ENCODE results near the gene DNASE1L2. TPM values are rescaled to one million over a fixed set of nuclear protein-coding genes. Genes with fewer than 3 reads are reported as not detected.

DNASE1L2 gene
- total RNA-seq, 1 donor from 2014 or later = 2.0 TPM

- Histone ChIP-seq H3K36me3 (peaks cover 40% of the 10 kb centered on the region), H3K4me3 (no peak overlapping the region), H3K9me3 (no peaks in the 10 kb centered on the region), H3K27ac (no peak overlapping the region), H3K4me1 (peaks cover 39% of the 10 kb centered on the region), H3K27me3 (ENCODE audit: low read depth) (no peaks in the 10 kb centered on the region)
- intact Hi-C loops (cut with DNase I) = no loop called here
- DNase-seq (peak; percentile 43), ATAC-seq (no peak)
- TF ChIP-seq CTCF (IDR thresholded peaks at IDR 0.05) = no peak
Observed at GRCh38 chr16:2208308-2208707, 27.9 kb upstream of the DNASE1L2 start.

- intact Hi-C loops (cut with DNase I) = no loop called here
- DNase-seq = no peak
- no peak for ATAC-seq
- peaks cover 44% of the 10 kb centered on the region for H3K4me1 ChIP-seq
- no peaks in the 10 kb centered on the region for H3K9me3 ChIP-seq
- no peak overlapping the region for H3K27ac ChIP-seq
- H3K4me3 ChIP-seq = no peak overlapping the region
- H3K27me3 ChIP-seq (ENCODE audit: low read depth) = no peaks in the 10 kb centered on the region
- H3K36me3 ChIP-seq = peaks cover 40% of the 10 kb centered on the region
- no peak for TF ChIP-seq CTCF (IDR thresholded peaks at IDR 0.05)
Observed at GRCh38 chr16:2208772-2209171, 27.5 kb upstream of the DNASE1L2 start.

GRCh38 chr16:2209258-2210008 is 26.8 kb upstream of the DNASE1L2 start:
- Histone ChIP-seq H3K4me3 (no peak overlapping the region), H3K4me1 (peaks cover 45% of the 10 kb centered on the region), H3K27me3 (ENCODE audit: low read depth) (no peaks in the 10 kb centered on the region), H3K36me3 (peaks cover 40% of the 10 kb centered on the region), H3K27ac (no peak overlapping the region), H3K9me3 (no peaks in the 10 kb centered on the region)
- TF ChIP-seq CTCF (IDR thresholded peaks at IDR 0.05) = no peak
- intact Hi-C loops (cut with DNase I) = no loop called here
- DNase-seq (peak; percentile 45), ATAC-seq (no peak)

DNA sequence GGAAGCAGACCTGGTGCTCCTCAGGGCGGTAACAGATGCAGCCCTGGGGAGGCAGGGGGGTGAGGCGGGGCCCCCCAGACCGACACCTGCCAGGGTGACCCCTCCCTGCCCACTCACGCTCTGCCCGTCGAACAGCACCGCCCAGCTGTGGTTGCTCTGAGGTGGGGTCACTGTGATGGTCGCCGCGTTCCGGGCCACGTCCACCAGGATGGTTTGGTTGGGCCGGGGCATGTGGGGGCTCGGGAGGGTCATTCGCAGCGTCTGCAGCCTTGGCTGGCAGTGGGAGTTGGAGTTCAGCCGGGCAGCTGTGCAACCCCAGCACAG is 26.3 kb upstream of the DNASE1L2 start:
- peaks cover 40% of the 10 kb centered on the region for H3K36me3 ChIP-seq
- no peak for ATAC-seq
- H3K27me3 ChIP-seq (ENCODE audit: low read depth) = no peaks in the 10 kb centered on the region
- no peak for DNase-seq
- intact Hi-C loops (cut with DNase I) = no loop called here
- no peak for TF ChIP-seq CTCF (IDR thresholded peaks at IDR 0.05)
- H3K27ac ChIP-seq = no peak overlapping the region
- H3K9me3 ChIP-seq = no peaks in the 10 kb centered on the region
- peaks cover 40% of the 10 kb centered on the region for H3K4me1 ChIP-seq
- H3K4me3 ChIP-seq = no peak overlapping the region

DNA sequence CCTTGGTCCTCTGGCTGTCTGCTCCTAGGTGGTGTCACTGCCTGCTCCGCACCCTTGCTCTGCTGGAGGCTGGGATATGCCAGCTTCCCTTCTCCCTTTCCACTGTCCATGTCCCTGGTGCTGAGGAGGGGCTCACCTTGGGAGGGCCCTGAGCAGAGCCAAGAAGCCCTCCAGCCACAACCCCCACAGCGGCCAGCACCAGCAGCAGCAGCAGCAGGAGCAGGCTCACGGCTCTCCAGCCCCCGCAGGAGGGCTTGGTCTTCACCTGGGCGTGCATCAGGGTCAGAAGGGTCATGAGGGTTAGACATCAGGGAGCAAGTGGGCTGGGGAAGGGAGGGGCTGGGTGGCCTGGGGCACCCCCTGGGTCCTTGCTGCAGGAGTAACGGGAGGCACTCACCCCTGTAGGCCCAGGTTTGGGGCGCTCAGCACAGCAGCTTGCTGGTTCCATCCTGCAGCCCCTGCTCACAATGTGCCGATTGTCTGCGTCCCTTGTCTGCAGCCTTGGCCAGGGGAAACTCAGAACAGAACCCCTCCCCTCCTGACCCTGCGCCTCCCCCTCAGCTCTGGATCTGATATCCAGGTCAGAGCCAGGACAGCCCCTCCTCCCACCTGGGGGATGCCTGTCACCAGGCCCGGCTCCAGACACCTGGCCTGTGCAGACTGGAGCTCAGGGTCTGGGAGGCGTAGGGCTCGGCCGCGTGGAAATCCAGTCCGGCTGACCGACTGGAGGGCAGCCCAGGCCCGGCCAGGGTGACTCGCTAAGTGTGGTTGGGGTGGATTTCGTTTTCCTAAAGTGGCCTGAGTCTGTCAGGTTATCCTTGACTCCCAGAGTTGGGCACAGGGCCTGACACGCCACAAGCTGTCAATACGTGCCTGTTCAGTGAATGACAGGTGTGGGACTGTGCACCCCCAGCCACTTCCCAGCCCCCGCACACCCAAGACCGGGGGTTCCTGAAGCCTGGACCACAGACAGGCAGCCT is 25.6 kb upstream of the DNASE1L2 start, which contains the start of gene BRICD5:
Gene BRICD5, minus strand, starts transcription at position 478 of the 980 bp plus-strand sequence. Its CDS starts 30 bp downstream, at position 448.
- Histone ChIP-seq H3K4me3 (no peak within 1 kb of the TSS), H3K27ac (no peak within 1 kb of the TSS), H3K36me3 (peaks cover 40% of the 10 kb centered on the region), H3K9me3 (no peaks in the 10 kb centered on the region), H3K4me1 (peaks cover 40% of the 10 kb centered on the region), H3K27me3 (ENCODE audit: low read depth) (no peaks in the 10 kb centered on the region)
- no peak for TF ChIP-seq CTCF (IDR thresholded peaks at IDR 0.05)
- DNase-seq = peak; percentile 43
- intact Hi-C loops (cut with DNase I) = no loop called here
- ATAC-seq = no peak

Data from lower lobe of right lung (tissue), 2 donors.